Measurements from ENCODE around the gene SEPTIN7. TPM values are rescaled to one million over a fixed set of nuclear protein-coding genes. Genes with fewer than 3 reads are reported as not detected.

The SEPTIN7 gene
- polyA plus RNA-seq, 1 donor from 2014 or later = 570 TPM

DNA sequence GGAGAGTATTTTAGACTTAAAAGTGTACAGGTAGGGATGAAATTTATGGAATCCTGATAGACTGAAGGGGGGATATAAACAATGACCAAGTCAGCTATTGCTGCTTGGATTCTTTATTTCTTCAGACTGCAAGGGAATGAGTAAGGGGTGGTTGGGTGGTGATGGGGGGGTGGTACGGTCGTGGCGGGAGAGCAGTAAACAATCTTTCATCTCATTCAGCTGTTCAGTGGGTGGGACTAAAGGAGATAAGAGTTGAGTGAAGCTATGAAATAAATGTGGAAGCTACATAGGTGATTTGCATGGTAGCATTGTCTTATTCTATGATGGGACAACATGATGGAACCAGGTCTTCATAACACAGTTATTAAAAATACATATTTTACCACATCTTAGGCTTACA lies 1.8 kb downstream of the SEPTIN7 start:
- Mint-ChIP-seq H3K4me3 (peak overlapping the region; percentile 94 to 99 (median 98)), H3K9me3 (no peaks in the 10 kb centered on the region), H3K27ac (peak overlapping the region; percentile 32 to 100 (median 88)), H3K4me1 (peaks cover 44 to 54% (median 45%) of the 10 kb centered on the region in 3 donors), H3K27me3 (no peaks in the 10 kb centered on the region), H3K36me3 (peaks cover 4% of the 10 kb centered on the region)

DNA sequence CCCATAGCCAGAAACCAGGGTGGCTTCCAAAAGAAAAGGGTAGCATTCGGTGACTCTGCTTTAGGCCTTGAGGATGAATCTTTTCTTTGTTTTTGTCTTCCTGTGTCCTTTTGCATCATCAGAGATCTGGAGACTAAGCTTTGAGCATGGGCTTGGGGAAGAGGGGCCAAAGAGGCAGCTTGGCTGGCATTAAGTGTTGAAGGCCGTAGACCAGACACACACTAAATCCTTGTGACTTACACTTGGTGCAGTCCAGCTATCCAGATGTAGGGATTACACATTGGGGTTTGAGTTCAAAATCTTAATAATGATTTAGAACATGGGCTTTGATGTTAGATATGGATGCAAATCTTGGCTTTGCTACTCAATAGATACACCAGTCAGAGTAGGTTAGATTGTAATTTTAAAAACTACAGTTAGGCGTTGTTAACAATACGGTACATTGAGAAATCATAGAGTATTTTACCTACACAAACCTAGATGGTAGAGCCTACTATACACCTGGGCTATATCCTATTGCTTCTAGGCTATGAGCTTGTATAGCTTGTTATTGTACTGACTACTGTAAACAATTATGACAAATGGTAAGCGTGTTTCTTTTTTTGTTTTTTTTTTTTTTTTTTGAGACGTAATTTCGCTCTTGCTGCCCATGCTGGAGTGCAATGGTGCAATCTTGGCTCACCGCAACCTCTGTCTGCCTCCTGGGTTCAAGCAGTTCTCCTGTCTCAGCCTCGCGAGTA lies 3.5 kb downstream of the SEPTIN7 start:
- peaks cover 8% of the 10 kb centered on the region for H3K36me3 Mint-ChIP-seq
- no peaks in the 10 kb centered on the region for H3K9me3 Mint-ChIP-seq
- H3K27me3 Mint-ChIP-seq = no peaks in the 10 kb centered on the region
- peaks cover 56 to 69% (median 58%) of the 10 kb centered on the region in 3 donors for H3K4me1 Mint-ChIP-seq
- peak overlapping the region in 3 of 4 donors; percentile 20 to 73 (median 71) for H3K4me3 Mint-ChIP-seq
- H3K27ac Mint-ChIP-seq = peak overlapping the region in 2 of 3 donors; percentile 37 to 61

GRCh38 chr7:35805876-35806275 lies 5.0 kb downstream of the SEPTIN7 start:
- Mint-ChIP-seq H3K9me3 (no peaks in the 10 kb centered on the region), H3K27ac (peak overlapping the region in 2 of 3 donors; percentile 37 to 63), H3K4me1 (peaks cover 59 to 68% (median 64%) of the 10 kb centered on the region in 3 donors), H3K4me3 (peak overlapping the region in 3 of 4 donors; percentile 11 to 78 (median 20)), H3K27me3 (no peaks in the 10 kb centered on the region), H3K36me3 (peaks cover 13% of the 10 kb centered on the region)

DNA sequence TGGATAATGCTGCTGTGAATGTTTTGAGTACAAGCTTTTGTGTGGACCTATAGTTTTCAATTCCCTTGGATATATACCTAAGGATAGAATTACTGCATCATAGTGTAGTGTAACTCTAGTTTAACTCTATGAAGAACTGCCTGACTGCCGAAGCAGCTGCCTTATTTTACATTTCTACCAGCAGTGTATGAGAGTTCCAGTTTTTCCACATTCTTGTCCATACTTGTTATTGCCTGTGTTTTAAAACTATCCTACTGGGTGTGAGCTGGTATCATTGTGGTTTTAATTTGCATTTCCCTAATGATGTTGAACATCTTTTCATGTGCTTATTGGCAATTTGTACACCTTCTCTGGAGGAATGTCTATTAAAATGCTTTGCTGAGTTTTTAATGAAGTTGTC lies 15.7 kb downstream of the SEPTIN7 start:
- Mint-ChIP-seq H3K9me3 (peaks cover 4 to 28% (median 11%) of the 10 kb centered on the region in 3 donors), H3K27me3 (no peaks in the 10 kb centered on the region), H3K36me3 (peaks cover 12% of the 10 kb centered on the region), H3K4me1 (peaks cover 62 to 74% (median 67%) of the 10 kb centered on the region in 3 donors), H3K27ac (peak overlapping the region in 1 of 3 donors; percentile 50), H3K4me3 (no peak overlapping the region)

GRCh38 chr7:35817181-35817580 lies 16.3 kb downstream of the SEPTIN7 start:
- Mint-ChIP-seq H3K27ac (no peak overlapping the region), H3K36me3 (peaks cover 12% of the 10 kb centered on the region), H3K4me1 (peaks cover 57 to 72% (median 64%) of the 10 kb centered on the region in 3 donors), H3K27me3 (no peaks in the 10 kb centered on the region), H3K9me3 (peaks cover 4 to 28% (median 11%) of the 10 kb centered on the region in 3 donors), H3K4me3 (peak overlapping the region in 1 of 4 donors; percentile 46)

DNA sequence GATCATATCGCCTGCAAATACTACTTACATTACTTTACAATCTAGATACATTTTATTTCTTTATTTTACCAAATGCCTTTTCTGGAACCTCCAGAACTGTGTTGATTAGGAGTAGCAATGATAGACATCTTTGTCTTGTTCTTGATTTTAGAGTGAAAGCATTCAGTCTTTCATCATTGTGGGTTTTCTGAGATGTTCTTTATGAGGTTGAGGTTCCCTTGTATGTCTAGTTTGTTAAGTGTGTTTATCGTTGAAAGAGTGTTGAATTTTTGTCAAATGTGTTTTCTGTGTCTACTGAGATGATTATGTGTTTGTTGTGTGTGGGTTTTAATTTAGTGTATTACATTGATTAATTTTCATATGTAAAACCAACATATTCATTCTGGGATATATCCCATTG lies 17.1 kb downstream of the SEPTIN7 start:
- H3K27ac Mint-ChIP-seq = no peak overlapping the region
- peaks cover 58 to 72% (median 66%) of the 10 kb centered on the region in 3 donors for H3K4me1 Mint-ChIP-seq
- H3K9me3 Mint-ChIP-seq = peaks cover 4 to 28% (median 11%) of the 10 kb centered on the region in 3 donors
- no peaks in the 10 kb centered on the region for H3K27me3 Mint-ChIP-seq
- H3K4me3 Mint-ChIP-seq = peak overlapping the region in 1 of 4 donors; percentile 46
- H3K36me3 Mint-ChIP-seq = peaks cover 15% of the 10 kb centered on the region

DNA sequence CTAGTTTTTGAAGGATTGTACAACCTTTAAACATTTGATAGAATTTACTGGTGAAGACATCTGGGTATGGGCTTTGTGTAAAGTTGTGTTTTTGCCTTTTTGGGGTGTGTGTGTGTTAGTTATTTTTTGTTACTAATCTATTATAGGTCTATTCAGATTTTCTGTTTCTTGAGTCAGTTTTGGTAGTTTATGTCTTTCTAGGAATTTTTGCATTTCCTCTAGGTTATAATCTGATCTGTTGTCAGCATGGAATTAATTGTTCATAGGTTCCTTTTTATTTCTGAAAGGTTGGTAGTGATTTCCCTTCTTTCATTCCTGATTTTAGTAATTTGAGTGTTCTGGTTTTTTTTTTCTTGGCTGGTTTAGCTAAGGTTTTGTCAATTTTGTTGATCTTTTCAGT lies 17.7 kb downstream of the SEPTIN7 start:
- H3K36me3 Mint-ChIP-seq = peaks cover 17% of the 10 kb centered on the region
- peak overlapping the region in 2 of 4 donors; percentile 9 to 53 for H3K4me3 Mint-ChIP-seq
- peaks cover 57 to 68% (median 63%) of the 10 kb centered on the region in 3 donors for H3K4me1 Mint-ChIP-seq
- H3K27me3 Mint-ChIP-seq = no peaks in the 10 kb centered on the region
- peak overlapping the region in 1 of 3 donors; percentile 36 for H3K27ac Mint-ChIP-seq
- peaks cover 4 to 28% (median 11%) of the 10 kb centered on the region in 3 donors for H3K9me3 Mint-ChIP-seq

- Mint-ChIP-seq H3K4me1 (peaks cover 57 to 60% (median 58%) of the 10 kb centered on the region in 3 donors), H3K27me3 (no peaks in the 10 kb centered on the region), H3K36me3 (peaks cover 17% of the 10 kb centered on the region), H3K27ac (no peak overlapping the region), H3K4me3 (peak overlapping the region in 1 of 4 donors; percentile 53), H3K9me3 (peaks cover 4 to 28% (median 11%) of the 10 kb centered on the region in 3 donors)
Observed at GRCh38 chr7:35819310-35819709, 18.5 kb downstream of the SEPTIN7 start.

DNA sequence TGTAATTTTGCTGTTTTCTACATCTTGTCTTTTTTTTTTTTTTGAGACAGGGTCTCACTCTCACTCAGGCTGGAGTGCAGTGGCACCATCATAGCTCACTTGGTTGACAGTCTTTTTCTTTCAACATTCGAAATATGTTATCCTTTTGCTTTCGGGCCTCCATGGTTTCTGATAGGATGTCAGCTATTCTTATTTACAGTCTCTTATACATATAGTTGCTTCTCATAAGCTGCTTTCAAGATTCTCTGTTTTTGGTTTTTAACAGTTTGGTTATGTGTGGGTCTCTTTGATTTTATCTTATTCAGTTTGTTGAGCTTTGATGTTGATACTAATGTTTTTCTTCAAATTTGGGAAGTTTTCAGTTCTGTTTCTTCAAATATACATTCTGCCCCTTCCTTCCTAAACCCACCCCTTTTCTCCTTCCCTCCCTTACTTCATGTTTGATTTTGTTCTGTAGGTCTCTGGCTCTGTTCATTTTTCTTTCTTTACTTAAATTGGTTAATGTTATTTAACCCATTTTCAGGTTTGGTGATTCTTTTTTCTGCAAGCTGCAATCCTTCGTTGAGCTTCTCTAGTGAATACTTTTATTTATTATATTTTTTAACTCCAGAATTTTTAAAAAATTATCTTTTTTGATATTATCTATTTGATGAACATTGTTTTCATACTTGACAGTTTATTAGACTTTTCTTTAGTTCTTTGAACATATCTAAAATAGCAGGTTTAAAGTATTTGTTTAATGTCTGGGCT lies 19.3 kb downstream of the SEPTIN7 start:
- Mint-ChIP-seq H3K4me1 (peaks cover 53 to 55% (median 55%) of the 10 kb centered on the region in 3 donors), H3K36me3 (peaks cover 15% of the 10 kb centered on the region), H3K4me3 (peak overlapping the region in 1 of 4 donors; percentile 53), H3K27ac (no peak overlapping the region), H3K27me3 (no peaks in the 10 kb centered on the region), H3K9me3 (peaks cover 4 to 25% (median 11%) of the 10 kb centered on the region in 3 donors)

DNA sequence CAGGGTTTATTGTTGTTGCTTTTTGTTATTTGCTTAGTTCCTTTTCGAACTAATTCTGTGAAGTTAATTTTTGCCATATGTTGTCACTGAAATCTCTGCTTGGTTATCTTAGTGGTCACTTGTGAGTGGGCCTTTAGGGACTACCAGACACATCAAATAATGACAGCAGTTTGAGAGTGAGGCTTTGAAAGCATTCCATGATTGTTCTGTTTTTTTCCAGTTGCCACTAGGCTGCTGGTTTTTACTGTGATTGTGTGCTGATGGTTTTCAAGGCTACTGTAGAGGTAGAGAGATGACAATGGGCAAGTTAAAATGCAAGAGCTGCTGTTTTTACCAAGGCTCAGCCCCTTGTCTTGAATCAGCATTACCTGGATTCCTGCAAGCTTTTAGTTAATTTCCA lies 20.0 kb downstream of the SEPTIN7 start:
- Mint-ChIP-seq H3K9me3 (peaks cover 4 to 25% (median 11%) of the 10 kb centered on the region in 3 donors), H3K27ac (no peak overlapping the region), H3K4me1 (peaks cover 47 to 49% (median 47%) of the 10 kb centered on the region in 3 donors), H3K36me3 (peaks cover 15% of the 10 kb centered on the region), H3K4me3 (no peak overlapping the region), H3K27me3 (no peaks in the 10 kb centered on the region)

DNA sequence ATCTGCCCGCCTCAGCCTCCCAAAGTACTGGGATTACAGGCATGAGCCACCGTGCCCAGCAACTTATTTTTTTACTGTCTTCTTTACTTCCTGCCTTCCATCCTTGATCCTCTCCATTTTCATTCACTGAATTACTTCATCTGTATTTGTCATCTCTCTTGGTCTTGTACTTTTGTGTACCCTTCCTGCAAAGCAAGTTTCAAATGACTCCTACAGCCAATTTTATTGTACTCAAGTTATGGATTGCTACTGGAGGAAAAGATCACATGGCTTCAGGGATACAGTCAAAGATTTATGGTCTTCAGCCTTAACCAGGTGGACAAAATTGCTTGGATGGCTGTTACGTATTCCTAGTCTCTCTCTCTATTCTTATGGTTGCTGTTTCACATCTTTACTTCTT lies 22.6 kb downstream of the SEPTIN7 start:
- peaks cover 31 to 33% (median 32%) of the 10 kb centered on the region in 3 donors for H3K4me1 Mint-ChIP-seq
- peak overlapping the region in 1 of 4 donors; percentile 84 for H3K4me3 Mint-ChIP-seq
- peaks cover 7% of the 10 kb centered on the region for H3K36me3 Mint-ChIP-seq
- peak overlapping the region in 1 of 3 donors; percentile 31 for H3K27ac Mint-ChIP-seq
- peaks cover 4 to 17% (median 7%) of the 10 kb centered on the region in 3 donors for H3K9me3 Mint-ChIP-seq
- no peaks in the 10 kb centered on the region for H3K27me3 Mint-ChIP-seq

DNA sequence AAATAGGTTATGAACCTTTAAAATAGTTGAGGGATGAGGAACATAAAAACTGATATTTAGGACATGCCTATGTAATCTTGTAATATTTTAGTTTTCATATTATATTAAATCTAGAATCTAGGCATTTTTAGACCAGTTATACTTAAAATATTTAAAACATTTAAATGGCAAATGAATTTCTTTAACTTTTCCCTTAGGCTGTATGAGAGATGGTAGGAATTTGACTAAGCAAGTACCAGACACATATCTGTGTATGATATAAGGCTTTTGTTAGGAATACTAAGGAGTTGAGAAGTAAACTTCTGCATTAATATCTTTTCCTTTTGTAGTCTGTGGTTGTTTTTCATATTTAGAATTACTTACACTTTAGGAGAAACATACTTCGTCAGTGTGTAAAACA lies 25.1 kb downstream of the SEPTIN7 start:
- Mint-ChIP-seq H3K27me3 (no peaks in the 10 kb centered on the region), H3K27ac (no peak overlapping the region), H3K36me3 (peaks cover 7% of the 10 kb centered on the region), H3K4me3 (no peak overlapping the region), H3K9me3 (peaks cover 0 to 2% (median 0%) of the 10 kb centered on the region in 3 donors), H3K4me1 (peaks cover 32 to 34% (median 33%) of the 10 kb centered on the region in 3 donors)

- H3K4me3 Mint-ChIP-seq = no peak overlapping the region
- H3K36me3 Mint-ChIP-seq = peaks cover 5% of the 10 kb centered on the region
- no peaks in the 10 kb centered on the region for H3K27me3 Mint-ChIP-seq
- H3K9me3 Mint-ChIP-seq = peaks cover 0 to 2% (median 0%) of the 10 kb centered on the region in 3 donors
- no peak overlapping the region for H3K27ac Mint-ChIP-seq
- H3K4me1 Mint-ChIP-seq = peaks cover 30 to 41% (median 38%) of the 10 kb centered on the region in 3 donors
Observed at GRCh38 chr7:35826751-35827150, 25.9 kb downstream of the SEPTIN7 start.

GRCh38 chr7:35828817-35829216 lies 28.0 kb downstream of the SEPTIN7 start:
- no peaks in the 10 kb centered on the region for H3K27me3 Mint-ChIP-seq
- H3K9me3 Mint-ChIP-seq = peaks cover 0 to 2% (median 0%) of the 10 kb centered on the region in 3 donors
- H3K4me1 Mint-ChIP-seq = peaks cover 26 to 49% (median 43%) of the 10 kb centered on the region in 3 donors
- peaks cover 4% of the 10 kb centered on the region for H3K36me3 Mint-ChIP-seq
- no peak overlapping the region for H3K27ac Mint-ChIP-seq
- H3K4me3 Mint-ChIP-seq = no peak overlapping the region

- Mint-ChIP-seq H3K36me3 (peaks cover 5% of the 10 kb centered on the region), H3K27me3 (no peaks in the 10 kb centered on the region), H3K9me3 (peaks cover 0 to 2% (median 0%) of the 10 kb centered on the region in 3 donors), H3K4me3 (no peak overlapping the region), H3K4me1 (peaks cover 25 to 60% (median 51%) of the 10 kb centered on the region in 3 donors), H3K27ac (peak overlapping the region in 1 of 3 donors; percentile 36)
Observed at GRCh38 chr7:35831208-35831607, 30.4 kb downstream of the SEPTIN7 start.
